ENCODE measurements around the gene RPTOR. TPM values are rescaled to one million over a fixed set of nuclear protein-coding genes. Genes with fewer than 3 reads are reported as not detected.

The RPTOR gene
- total RNA-seq, 3 donors from 2014 or later (not counting 1 experiment from before 2014, with no cell fraction given) = 49.2 to 63.6 (median 55.4) TPM

GRCh38 chr17:80652756-80653330, 108.2 kb downstream of the RPTOR start:
- H3K9me3 Mint-ChIP-seq = no peaks in the 10 kb centered on the region
- TF ChIP-seq CTCF (IDR thresholded peaks at IDR 0.05) = no peak
- H3K27ac Mint-ChIP-seq = peak overlapping the region in 1 of 2 donors; percentile 22
- H3K27ac ChIP-seq (ENCODE audit: low read length) = no peak overlapping the region
- intact Hi-C loops (cut with micrococcal nuclease) = no loop called here
- H3K4me1 Mint-ChIP-seq = peaks cover 36 to 51% of the 10 kb centered on the region in 2 donors
- H3K27me3 Mint-ChIP-seq (ENCODE audit: low read depth in 2 of 2) = no peaks in the 10 kb centered on the region
- no peak for DNase-seq
- no peaks in the 10 kb centered on the region for H3K36me3 ChIP-seq (ENCODE audit: control insufficient read depth, insufficient read depth, low read length)
- no peak for ATAC-seq
- no peaks in the 10 kb centered on the region for H3K27me3 ChIP-seq (ENCODE audit: control insufficient read depth, insufficient read depth, low read length)
- H3K36me3 Mint-ChIP-seq = no peaks in the 10 kb centered on the region
- no peak overlapping the region for H3K4me3 ChIP-seq (ENCODE audit: low read length)
- peaks cover 12% of the 10 kb centered on the region for H3K4me1 ChIP-seq (ENCODE audit: control insufficient read depth, insufficient read depth, low read length)
- H3K9me3 ChIP-seq (ENCODE audit: control insufficient read depth, insufficient read depth, low read length) = no peaks in the 10 kb centered on the region
- H3K4me3 Mint-ChIP-seq = no peak overlapping the region
- WGBS (ENCODE audit: insufficient coverage) = 97% methylated on average over 3 of the region's 3 CpGs

- WGBS (ENCODE audit: insufficient coverage) = 98% methylated on average over 6 of the region's 6 CpGs
- Histone ChIP-seq H3K4me1 (ENCODE audit: control insufficient read depth, insufficient read depth, low read length) (peaks cover 12% of the 10 kb centered on the region), H3K4me3 (ENCODE audit: low read length) (no peak overlapping the region), H3K27me3 (ENCODE audit: control insufficient read depth, insufficient read depth, low read length) (no peaks in the 10 kb centered on the region), H3K36me3 (ENCODE audit: control insufficient read depth, insufficient read depth, low read length) (no peaks in the 10 kb centered on the region), H3K9me3 (ENCODE audit: control insufficient read depth, insufficient read depth, low read length) (no peaks in the 10 kb centered on the region), H3K27ac (ENCODE audit: low read length) (no peak overlapping the region)
- no peak for ATAC-seq
- Mint-ChIP-seq H3K27ac (no peak overlapping the region), H3K9me3 (no peaks in the 10 kb centered on the region), H3K4me3 (no peak overlapping the region), H3K4me1 (peaks cover 35 to 52% of the 10 kb centered on the region in 2 donors), H3K36me3 (no peaks in the 10 kb centered on the region), H3K27me3 (ENCODE audit: low read depth in 2 of 2) (no peaks in the 10 kb centered on the region)
- no peak for TF ChIP-seq CTCF (IDR thresholded peaks at IDR 0.05)
- DNase-seq = no peak
- intact Hi-C loops (cut with micrococcal nuclease) = no loop called here
Observed at GRCh38 chr17:80653856-80654255, 109.2 kb downstream of the RPTOR start.

GRCh38 chr17:80655608-80656007, 111.0 kb downstream of the RPTOR start:
- no peaks in the 10 kb centered on the region for H3K9me3 Mint-ChIP-seq
- Histone ChIP-seq H3K9me3 (ENCODE audit: control insufficient read depth, insufficient read depth, low read length) (no peaks in the 10 kb centered on the region), H3K27ac (ENCODE audit: low read length) (no peak overlapping the region), H3K36me3 (ENCODE audit: control insufficient read depth, insufficient read depth, low read length) (no peaks in the 10 kb centered on the region), H3K4me1 (ENCODE audit: control insufficient read depth, insufficient read depth, low read length) (no peaks in the 10 kb centered on the region), H3K4me3 (ENCODE audit: low read length) (no peak overlapping the region), H3K27me3 (ENCODE audit: control insufficient read depth, insufficient read depth, low read length) (no peaks in the 10 kb centered on the region)
- no peaks in the 10 kb centered on the region for H3K36me3 Mint-ChIP-seq
- ATAC-seq (no peak), DNase-seq (no peak)
- intact Hi-C loops (cut with micrococcal nuclease) = no loop called here
- H3K4me3 Mint-ChIP-seq = no peak overlapping the region
- no peak overlapping the region for H3K27ac Mint-ChIP-seq
- no peak for TF ChIP-seq CTCF (IDR thresholded peaks at IDR 0.05)
- no peaks in the 10 kb centered on the region for H3K27me3 Mint-ChIP-seq (ENCODE audit: low read depth in 2 of 2)
- WGBS (ENCODE audit: insufficient coverage) = 96% methylated on average over 7 of the region's 7 CpGs
- H3K4me1 Mint-ChIP-seq = peaks cover 24 to 41% of the 10 kb centered on the region in 2 donors

GRCh38 chr17:80656590-80656989, 112.0 kb downstream of the RPTOR start:
- DNase-seq = no peak
- Histone ChIP-seq H3K36me3 (ENCODE audit: control insufficient read depth, insufficient read depth, low read length) (no peaks in the 10 kb centered on the region), H3K9me3 (ENCODE audit: control insufficient read depth, insufficient read depth, low read length) (no peaks in the 10 kb centered on the region), H3K4me1 (ENCODE audit: control insufficient read depth, insufficient read depth, low read length) (no peaks in the 10 kb centered on the region), H3K4me3 (ENCODE audit: low read length) (no peak overlapping the region), H3K27me3 (ENCODE audit: control insufficient read depth, insufficient read depth, low read length) (no peaks in the 10 kb centered on the region), H3K27ac (ENCODE audit: low read length) (no peak overlapping the region)
- Mint-ChIP-seq H3K36me3 (no peaks in the 10 kb centered on the region), H3K4me3 (no peak overlapping the region), H3K27ac (no peak overlapping the region), H3K27me3 (ENCODE audit: low read depth in 2 of 2) (no peaks in the 10 kb centered on the region), H3K9me3 (no peaks in the 10 kb centered on the region), H3K4me1 (peaks cover 24 to 41% of the 10 kb centered on the region in 2 donors)
- WGBS (ENCODE audit: insufficient coverage) = 82% methylated on average over 8 of the region's 8 CpGs
- intact Hi-C loops (cut with micrococcal nuclease) = no loop called here
- TF ChIP-seq CTCF (IDR thresholded peaks at IDR 0.05) = no peak
- no peak for ATAC-seq
